HCT116 (cell line): Measurements from ENCODE around the gene P2RX1. TPM values are rescaled to one million over a fixed set of nuclear protein-coding genes. Genes with fewer than 3 reads are reported as not detected.
A peak's percentile ranks its signal among the peaks of the same experiment; 100 is the strongest.

Source experiments
- ATAC-seq: fragments of 200-7000 bp; cut with Tn5 transposase; 2 replicates; pipeline ENCODE4 v1.9.1; 2020; ENCODE audit warnings: mild to moderate bottlenecking, moderate library complexity
- BruUV-seq: library from RNA; stranded (reverse); fragments of 400-500 nt; replicated peaks from 2 replicates; lab custom pipeline; 2021; lab: Mats Ljungman, UMichigan
- CTCF ChIA-PET: fragments of 300-600 bp; sonication (Branson Sonifier 250); formaldehyde crosslinking; loops from one replicate; lab custom pipeline; 2021; ENCODE audit warnings: antibody characterized with exemption; lab: Charles Lee
- POLR2A ChIA-PET: fragments of 300-600, 350-600 bp; sonication (Branson Sonifier 250); formaldehyde crosslinking; loops from one replicate; lab custom pipeline; 2021; ENCODE audit warnings: antibody characterized with exemption; lab: Charles Lee
- RAD21 ChIA-PET, 2 experiments: fragments of 300-600 bp; sonication (Branson Sonifier 250); formaldehyde crosslinking; loops; one replicate each; lab custom pipeline; 2023; ENCODE audit warnings: low total read pairs in 2 of 2; ENCODE audit not compliant: uncharacterized antibody in 2 of 2, unreplicated experiment in 2 of 2, low non-redundant PET in 1 of 2; lab: Charles Lee
- DNase-seq: peaks from one replicate; pipeline ENCODE4 v3.0.0-alpha.2; 2010; ENCODE audit warnings: low read depth, low spot score
- H2AFZ ChIP-seq: fragments of 200-600 bp; shearing (Covaris generic), sonication (generic); 2 replicates; pipeline ENCODE4 v1.6.1; 2017; ENCODE audit warnings: low read depth, mixed run types, mixed read lengths, antibody characterized with exemption, low read length; ENCODE audit not compliant: poor library complexity, severe bottlenecking
- H3K27ac ChIP-seq: 2 replicates; pipeline ENCODE4 v1.5.1; 2012; ENCODE audit warnings: low read depth, low read length
- H3K27me3 ChIP-seq: fragments of 200-600 bp; sonication (generic); 2 replicates; pipeline ENCODE4 v1.6.1; 2016; ENCODE audit warnings: mixed run types, low read length, mixed read lengths; ENCODE audit not compliant: insufficient read depth
- H3K36me3 ChIP-seq, 2 experiments: fragments of 200-500 bp in 1 of 2; fragments of 200-600 bp in 1 of 2; sonication (Bioruptor generic) in 1 of 2; sonication (generic) in 1 of 2; 2 replicates each; pipeline versions ENCODE4 v1.5.1 to v1.6.1; 2014 to 2016; ENCODE audit warnings: low read length in 2 of 2, inconsistent platforms in 1 of 2, mixed read lengths in 1 of 2, mixed run types in 1 of 2; ENCODE audit not compliant: insufficient read depth in 2 of 2, control insufficient read depth in 1 of 2
- H3K4me1 ChIP-seq, 2 experiments: fragments of 200-600 bp in 1 of 2; sonication (generic) in 1 of 2; 2 replicates each; pipeline versions ENCODE4 v1.5.1 to v1.6.1; 2012 to 2017; ENCODE audit warnings: low read length in 2 of 2, inconsistent platforms in 1 of 2, mild to moderate bottlenecking in 1 of 2, mixed read lengths in 1 of 2, mixed run types in 1 of 2, moderate library complexity in 1 of 2; ENCODE audit not compliant: insufficient read depth in 2 of 2, control insufficient read depth in 1 of 2
- H3K4me2 ChIP-seq: fragments of 200-600 bp; sonication (generic); 2 replicates; pipeline ENCODE4 v1.6.1; 2017; ENCODE audit warnings: mixed run types, low read length, mixed read lengths
- H3K4me3 ChIP-seq, 2 experiments: fragments of 200-600 bp in 1 of 2; sonication (generic) in 1 of 2; replicated peaks in 1 of 2; 2 replicates each; pipeline ENCODE4 v1.5.1; 2011 to 2016; ENCODE audit warnings: low read length in 2 of 2, control low read depth in 1 of 2, low read depth in 1 of 2, mild to moderate bottlenecking in 1 of 2, mixed read lengths in 1 of 2, mixed run types in 1 of 2
- H3K79me2 ChIP-seq: fragments of 200-600 bp; sonication (generic); 2 replicates; pipeline ENCODE4 v1.6.1; 2017; ENCODE audit warnings: mild to moderate bottlenecking, mixed run types, low read length, moderate library complexity, mixed read lengths; ENCODE audit not compliant: insufficient read depth
- H3K9ac ChIP-seq: fragments of 200-600 bp; sonication (generic); 2 replicates; pipeline ENCODE4 v1.6.1; 2016; ENCODE audit warnings: low read length, mixed read lengths
- H3K9me2 ChIP-seq: fragments of 200-600 bp; sonication (generic), shearing (Covaris generic); 2 replicates; pipeline ENCODE4 v1.6.1; 2017; ENCODE audit warnings: mixed run types, mild to moderate bottlenecking, moderate library complexity; ENCODE audit not compliant: insufficient read depth
- H3K9me3 ChIP-seq, 2 experiments: fragments of 200-500 bp in 1 of 2; fragments of 200-600 bp in 1 of 2; sonication (Bioruptor generic) in 1 of 2; sonication (generic) in 1 of 2; 2 replicates each; pipeline ENCODE4 v1.6.1; 2014 to 2017; ENCODE audit warnings: low read length in 2 of 2, mixed read lengths in 2 of 2, inconsistent platforms in 1 of 2, low read depth in 1 of 2, mild to moderate bottlenecking in 1 of 2, mixed run types in 1 of 2, moderate library complexity in 1 of 2; ENCODE audit not compliant: control insufficient read depth in 1 of 2, insufficient read depth in 1 of 2
- H4K20me1 ChIP-seq: fragments of 200-600 bp; sonication (generic), shearing (Covaris generic); 2 replicates; pipeline ENCODE4 v1.6.1; 2017; ENCODE audit warnings: mixed run types, mild to moderate bottlenecking, moderate library complexity; ENCODE audit not compliant: insufficient read depth
- CEBPB ChIP-seq: IDR thresholded peaks from 2 replicates; pipeline ENCODE4 v1.6.1; 2012; ENCODE audit warnings: low read depth
- ELF1 ChIP-seq: IDR thresholded peaks from 2 replicates; pipeline ENCODE4 v1.6.1; 2012; ENCODE audit warnings: low read depth, borderline replicate concordance
- POLR2A ChIP-seq: IDR thresholded peaks from 2 replicates; pipeline ENCODE4 v1.7.0; 2011; ENCODE audit warnings: borderline replicate concordance; ENCODE audit not compliant: insufficient read depth, insufficient read length; ENCODE audit errors: extremely low read depth
- POLR2AphosphoS5 ChIP-seq: IDR thresholded peaks from 2 replicates; pipeline ENCODE4 v1.6.1; 2011; ENCODE audit warnings: mild to moderate bottlenecking, low read depth, low read length, moderate library complexity
- RAD21 ChIP-seq: IDR thresholded peaks from 2 replicates; pipeline ENCODE4 v1.6.1; 2012; ENCODE audit warnings: low read depth, mild to moderate bottlenecking
- SP1 ChIP-seq: IDR thresholded peaks from 2 replicates; pipeline ENCODE4 v1.6.1; 2012; ENCODE audit warnings: low read depth
- SRF ChIP-seq: IDR thresholded peaks from 2 replicates; pipeline ENCODE4 v1.6.1; 2012; ENCODE audit warnings: low read depth
- TCF7L2 ChIP-seq: IDR thresholded peaks from 2 replicates; pipeline ENCODE4 v1.7.0; 2011; ENCODE audit warnings: borderline replicate concordance, inconsistent platforms; ENCODE audit not compliant: insufficient read depth, insufficient read length; ENCODE audit errors: extremely low read depth
- YY1 ChIP-seq: IDR thresholded peaks from 2 replicates; pipeline ENCODE4 v1.6.1; 2011; ENCODE audit warnings: low read length, low read depth, moderate library complexity, mild to moderate bottlenecking; ENCODE audit not compliant: insufficient replicate concordance; ENCODE audit errors: extremely low read depth
- ZFX ChIP-seq: fragments of 450-650 bp; IDR thresholded peaks from 2 replicates; pipeline ENCODE4 v1.6.1; 2017
- ZNF274 ChIP-seq: fragments of 200-500 bp; sonication (Bioruptor generic); IDR thresholded peaks from 2 replicates; pipeline ENCODE4 v1.6.1; 2014; ENCODE audit warnings: mild to moderate bottlenecking, low read depth, low read length, inconsistent platforms
- intact Hi-C: fragments of 100-400 bp; cut with micrococcal nuclease; formaldehyde crosslinking; loops from 2 replicates; pipeline ENCODE4 v1.10.0; 2022
- total RNA-seq: library from RNA; stranded (reverse); gene quantifications from one replicate; pipeline ENCODE4 v1.2.1, GENCODE V29; 2021; ENCODE audit not compliant: unreplicated experiment
- TF ChIP-seq, protein P1 (sequence below): IDR thresholded peaks from 2 replicates; pipeline ENCODE4 v1.6.1; 2012
- TF ChIP-seq, protein P2 (sequence below): IDR thresholded peaks from 2 replicates; pipeline ENCODE4 v1.6.1; 2012
- TF ChIP-seq, protein P3 (sequence below): IDR thresholded peaks from 2 replicates; pipeline ENCODE4 v1.6.1; 2012; ENCODE audit warnings: low read depth
- TF ChIP-seq, protein P4 (sequence below), 3 experiments: fragments of 200-600 bp in 1 of 3; sonication (generic) in 1 of 3; IDR thresholded peaks in 2 of 3; conservative IDR thresholded peaks in 1 of 3; 2 replicates each; pipeline ENCODE4 v1.5.1; 2012 to 2017; ENCODE audit warnings: low read depth in 2 of 3, low read length in 2 of 3, antibody characterized with exemption in 1 of 3, borderline replicate concordance in 1 of 3, control low read depth in 1 of 3, mild to moderate bottlenecking in 1 of 3, mixed read lengths in 1 of 3, mixed run types in 1 of 3, moderate library complexity in 1 of 3; ENCODE audit not compliant: insufficient read depth in 1 of 3
- TF ChIP-seq, protein P5 (sequence below): IDR thresholded peaks from 2 replicates; pipeline ENCODE4 v1.6.1; 2011; ENCODE audit warnings: mild to moderate bottlenecking, low read length, moderate library complexity; ENCODE audit not compliant: insufficient replicate concordance; ENCODE audit errors: extremely low read depth

Gene P2RX1
- total RNA-seq, 1 experiment from 2014 or later, result not detected

DNA sequence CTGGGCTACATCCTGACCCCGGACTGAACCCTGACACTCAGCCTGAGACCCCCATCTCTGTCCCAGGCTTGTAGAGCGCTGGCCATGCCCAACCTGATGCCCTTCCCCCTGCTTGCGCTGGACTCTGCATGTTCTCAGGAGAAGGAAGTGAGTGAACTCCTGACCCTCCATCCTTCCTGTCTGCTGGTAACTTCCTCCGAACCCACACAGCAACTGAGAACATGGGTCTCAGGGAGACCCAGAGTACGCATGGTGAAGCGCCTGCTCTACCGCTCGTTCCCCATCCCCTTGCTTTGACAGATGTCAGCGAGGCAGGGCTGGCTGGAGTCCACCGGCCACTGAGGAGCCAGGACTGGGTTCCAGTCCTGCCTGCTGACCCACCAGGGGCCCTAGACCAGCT is 29.5 kb downstream of the P2RX1 start:
- peaks cover 16% of the 10 kb centered on the region; the same call in 1 of the 2 replicates for H3K79me2 ChIP-seq
- POLR2A ChIA-PET, result no interaction called here
- H3K27me3 ChIP-seq, result no peaks in the 10 kb centered on the region
- no peak overlapping the region for H3K4me3 ChIP-seq
- RAD21 ChIA-PET, result no interaction called here
- peak overlapping the region; percentile 63; the same call in 1 of the 2 replicates for H3K9ac ChIP-seq
- CTCF ChIA-PET, result no interaction called here
- intact Hi-C loops, result no loop called here
- no TSS peak for BruUV-seq
- H3K4me2 ChIP-seq, result peak overlapping the region; percentile 61
- DNase-seq (no peak), ATAC-seq (no peak)
- peaks cover 57 to 64% of the 10 kb centered on the region in 2 experiments for H3K4me1 ChIP-seq
- no peaks in the 10 kb centered on the region for H3K9me3 ChIP-seq
- no peaks in the 10 kb centered on the region for H4K20me1 ChIP-seq
- TF ChIP-seq ELF1, result no peak
- no peak for TF ChIP-seq ZFX
- no peak for TF ChIP-seq YY1
- TF ChIP-seq, protein P1, sequence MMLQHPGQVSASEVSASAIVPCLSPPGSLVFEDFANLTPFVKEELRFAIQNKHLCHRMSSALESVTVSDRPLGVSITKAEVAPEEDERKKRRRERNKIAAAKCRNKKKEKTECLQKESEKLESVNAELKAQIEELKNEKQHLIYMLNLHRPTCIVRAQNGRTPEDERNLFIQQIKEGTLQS, result no peak
- TF ChIP-seq SRF, result no peak
- TF ChIP-seq, protein P2, sequence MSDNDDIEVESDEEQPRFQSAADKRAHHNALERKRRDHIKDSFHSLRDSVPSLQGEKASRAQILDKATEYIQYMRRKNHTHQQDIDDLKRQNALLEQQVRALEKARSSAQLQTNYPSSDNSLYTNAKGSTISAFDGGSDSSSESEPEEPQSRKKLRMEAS, result no peak
- no peak for TF ChIP-seq RAD21
- TF ChIP-seq POLR2A, result no peak
- TF ChIP-seq, protein P3, sequence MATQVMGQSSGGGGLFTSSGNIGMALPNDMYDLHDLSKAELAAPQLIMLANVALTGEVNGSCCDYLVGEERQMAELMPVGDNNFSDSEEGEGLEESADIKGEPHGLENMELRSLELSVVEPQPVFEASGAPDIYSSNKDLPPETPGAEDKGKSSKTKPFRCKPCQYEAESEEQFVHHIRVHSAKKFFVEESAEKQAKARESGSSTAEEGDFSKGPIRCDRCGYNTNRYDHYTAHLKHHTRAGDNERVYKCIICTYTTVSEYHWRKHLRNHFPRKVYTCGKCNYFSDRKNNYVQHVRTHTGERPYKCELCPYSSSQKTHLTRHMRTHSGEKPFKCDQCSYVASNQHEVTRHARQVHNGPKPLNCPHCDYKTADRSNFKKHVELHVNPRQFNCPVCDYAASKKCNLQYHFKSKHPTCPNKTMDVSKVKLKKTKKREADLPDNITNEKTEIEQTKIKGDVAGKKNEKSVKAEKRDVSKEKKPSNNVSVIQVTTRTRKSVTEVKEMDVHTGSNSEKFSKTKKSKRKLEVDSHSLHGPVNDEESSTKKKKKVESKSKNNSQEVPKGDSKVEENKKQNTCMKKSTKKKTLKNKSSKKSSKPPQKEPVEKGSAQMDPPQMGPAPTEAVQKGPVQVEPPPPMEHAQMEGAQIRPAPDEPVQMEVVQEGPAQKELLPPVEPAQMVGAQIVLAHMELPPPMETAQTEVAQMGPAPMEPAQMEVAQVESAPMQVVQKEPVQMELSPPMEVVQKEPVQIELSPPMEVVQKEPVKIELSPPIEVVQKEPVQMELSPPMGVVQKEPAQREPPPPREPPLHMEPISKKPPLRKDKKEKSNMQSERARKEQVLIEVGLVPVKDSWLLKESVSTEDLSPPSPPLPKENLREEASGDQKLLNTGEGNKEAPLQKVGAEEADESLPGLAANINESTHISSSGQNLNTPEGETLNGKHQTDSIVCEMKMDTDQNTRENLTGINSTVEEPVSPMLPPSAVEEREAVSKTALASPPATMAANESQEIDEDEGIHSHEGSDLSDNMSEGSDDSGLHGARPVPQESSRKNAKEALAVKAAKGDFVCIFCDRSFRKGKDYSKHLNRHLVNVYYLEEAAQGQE, result no peak
- TF ChIP-seq POLR2AphosphoS5, result no peak
- no peak for TF ChIP-seq SP1
- TF ChIP-seq TCF7L2, result no peak
- no peak for TF ChIP-seq ZNF274
- TF ChIP-seq CEBPB, result no peak
- TF ChIP-seq, protein P4, sequence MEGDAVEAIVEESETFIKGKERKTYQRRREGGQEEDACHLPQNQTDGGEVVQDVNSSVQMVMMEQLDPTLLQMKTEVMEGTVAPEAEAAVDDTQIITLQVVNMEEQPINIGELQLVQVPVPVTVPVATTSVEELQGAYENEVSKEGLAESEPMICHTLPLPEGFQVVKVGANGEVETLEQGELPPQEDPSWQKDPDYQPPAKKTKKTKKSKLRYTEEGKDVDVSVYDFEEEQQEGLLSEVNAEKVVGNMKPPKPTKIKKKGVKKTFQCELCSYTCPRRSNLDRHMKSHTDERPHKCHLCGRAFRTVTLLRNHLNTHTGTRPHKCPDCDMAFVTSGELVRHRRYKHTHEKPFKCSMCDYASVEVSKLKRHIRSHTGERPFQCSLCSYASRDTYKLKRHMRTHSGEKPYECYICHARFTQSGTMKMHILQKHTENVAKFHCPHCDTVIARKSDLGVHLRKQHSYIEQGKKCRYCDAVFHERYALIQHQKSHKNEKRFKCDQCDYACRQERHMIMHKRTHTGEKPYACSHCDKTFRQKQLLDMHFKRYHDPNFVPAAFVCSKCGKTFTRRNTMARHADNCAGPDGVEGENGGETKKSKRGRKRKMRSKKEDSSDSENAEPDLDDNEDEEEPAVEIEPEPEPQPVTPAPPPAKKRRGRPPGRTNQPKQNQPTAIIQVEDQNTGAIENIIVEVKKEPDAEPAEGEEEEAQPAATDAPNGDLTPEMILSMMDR (IDR thresholded peaks at IDR 0.05 in 2 of 3, conservative IDR thresholded peaks at IDR 0.05 in 1 of 3; ENCODE audit: borderline replicate concordance in 1 of 3, insufficient read depth in 1 of 3, low read depth in 2 of 3, low read length in 2 of 3), result no peak
- TF ChIP-seq, protein P5, sequence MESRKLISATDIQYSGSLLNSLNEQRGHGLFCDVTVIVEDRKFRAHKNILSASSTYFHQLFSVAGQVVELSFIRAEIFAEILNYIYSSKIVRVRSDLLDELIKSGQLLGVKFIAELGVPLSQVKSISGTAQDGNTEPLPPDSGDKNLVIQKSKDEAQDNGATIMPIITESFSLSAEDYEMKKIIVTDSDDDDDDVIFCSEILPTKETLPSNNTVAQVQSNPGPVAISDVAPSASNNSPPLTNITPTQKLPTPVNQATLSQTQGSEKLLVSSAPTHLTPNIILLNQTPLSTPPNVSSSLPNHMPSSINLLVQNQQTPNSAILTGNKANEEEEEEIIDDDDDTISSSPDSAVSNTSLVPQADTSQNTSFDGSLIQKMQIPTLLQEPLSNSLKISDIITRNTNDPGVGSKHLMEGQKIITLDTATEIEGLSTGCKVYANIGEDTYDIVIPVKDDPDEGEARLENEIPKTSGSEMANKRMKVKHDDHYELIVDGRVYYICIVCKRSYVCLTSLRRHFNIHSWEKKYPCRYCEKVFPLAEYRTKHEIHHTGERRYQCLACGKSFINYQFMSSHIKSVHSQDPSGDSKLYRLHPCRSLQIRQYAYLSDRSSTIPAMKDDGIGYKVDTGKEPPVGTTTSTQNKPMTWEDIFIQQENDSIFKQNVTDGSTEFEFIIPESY, result no peak
- H2AFZ ChIP-seq, result no peak overlapping the region
- peaks cover 4 to 13% of the 10 kb centered on the region in 2 experiments; a peak in 2 of 4 replicates for H3K36me3 ChIP-seq
- H3K9me2 ChIP-seq, result no peaks in the 10 kb centered on the region
- H3K27ac ChIP-seq, result peak overlapping the region; percentile 83; the same call in 1 of the 2 replicates
